Transverse colon (tissue), 4 donors: Measurements from ENCODE around the gene ZDHHC5. TPM values are rescaled to one million over a fixed set of nuclear protein-coding genes. Genes with fewer than 3 reads are reported as not detected.
"Not testable (repeated sequence)": the region's sequence is repeated elsewhere in the genome, so short reads cannot be mapped to it uniquely, and the experiment has no call there.

Experiments used
- DNase-seq: peaks from one replicate; pipeline ENCODE4 v3.0.0-alpha.2; 2019
- H3K27ac ChIP-seq, 4 donors: fragments of 200-600 bp; sonication (generic); 2 replicates each; pipeline ENCODE4 v1.5.1; 2016 to 2018; ENCODE audit warnings: inconsistent platforms in 4 of 4
- H3K27me3 ChIP-seq: fragments of 200-600 bp; sonication (generic); 2 replicates; pipeline ENCODE4 v1.5.1; 2017; ENCODE audit warnings: inconsistent platforms
- H3K36me3 ChIP-seq, 4 donors: fragments of 200-600 bp; sonication (generic); 2 replicates each; pipeline ENCODE4 v1.5.1; 2017 to 2019; ENCODE audit warnings: inconsistent platforms in 4 of 4
- H3K4me1 ChIP-seq, 4 donors: fragments of 200-600 bp; sonication (generic); 2 replicates each; pipeline ENCODE4 v1.5.1; 2017 to 2020; ENCODE audit warnings: inconsistent platforms in 4 of 4
- H3K4me3 ChIP-seq, 4 donors: fragments of 200-600 bp; sonication (generic); 1 replicate in 1 of 4; 2 replicates in 3 of 4; pipeline versions ENCODE4 v1.5.1 to v1.6.1; 2017 to 2019; ENCODE audit warnings: inconsistent platforms in 4 of 4
- H3K9me3 ChIP-seq, 2 donors: fragments of 200-600 bp; sonication (generic); 2 replicates each; pipeline ENCODE4 v1.5.1; 2017 to 2019; ENCODE audit warnings: inconsistent platforms in 2 of 2
- CTCF ChIP-seq, 5 experiments: fragments of 200-600 bp in 3 of 5; fragments of 450-650 bp in 2 of 5; sonication (generic) in 3 of 5; IDR thresholded peaks; 1 replicate in 2 of 5; 2 replicates in 3 of 5; pipeline ENCODE4 v1.5.1; 2016 to 2017; ENCODE audit warnings: antibody characterized with exemption in 5 of 5, inconsistent platforms in 3 of 5, mild to moderate bottlenecking in 2 of 5, moderate library complexity in 1 of 5
- EP300 ChIP-seq: sonication (generic); formaldehyde crosslinking; IDR thresholded peaks from one replicate; pipeline ENCODE4 v1.6.1; 2017; ENCODE audit warnings: antibody characterized with exemption, low read depth
- POLR2A ChIP-seq: fragments of 450-650 bp; IDR thresholded peaks from one replicate; pipeline ENCODE4 v1.6.1; 2016; ENCODE audit warnings: antibody characterized with exemption, mild to moderate bottlenecking, moderate library complexity
- POLR2AphosphoS5 ChIP-seq, 3 donors: sonication (generic); formaldehyde crosslinking; IDR thresholded peaks; one replicate each; pipeline ENCODE4 v1.6.1; 2016; ENCODE audit warnings: antibody characterized with exemption in 3 of 3
- WGBS, 2 donors: methylation state at CpG; one replicate each; pipeline ENCODE4 v1.1.5; 2018; ENCODE audit warnings: low coverage in 1 of 2; 5-methylcytosine and 5-hydroxymethylcytosine counted together
- in situ Hi-C, 4 donors: fragments of 200-750 bp; cut with MboI; loops; one replicate each; pipeline versions ENCODE4 v1.15.0 to v1.15.1; 2017; ENCODE audit warnings: low sequenced_read_pairs in 3 of 4, low pct_ligation_motif_present in 1 of 4, low pct_unique_long_range_greater_than_20kb in 1 of 4
- intact Hi-C: fragments of 100-400 bp; cut with DNase I; formaldehyde crosslinking; loops from one replicate; pipeline ENCODE4 v1.15.1; 2023; ENCODE audit warnings: low total_unique reads
- total RNA-seq, 4 donors: library from RNA; depleted of rRNA; stranded (reverse); fragments of >200 nt; gene quantifications; one replicate each; pipeline ENCODE4 v1.1.0, GENCODE V29; 2016

Gene ZDHHC5
- total RNA-seq, 4 donors from 2014 or later, result 38.4 to 63.2 (median 57.6) TPM

GRCh38 chr11:57712256-57713150 is 44.6 kb downstream of the ZDHHC5 start, which contains the start of gene TMX2:
Gene TMX2, plus strand, starts transcription at chr11:57712593. Its CDS starts 26 bp downstream, at chr11:57712619.
- 0 to 1% methylated on average over 11 to 53 of the region's 53 CpGs for WGBS, 2 donors
- Histone ChIP-seq H3K36me3 (no peaks in the 10 kb centered on the region), H3K27ac (peak within 1 kb of the TSS; percentile 89 to 97 (median 94)), H3K9me3 (no peaks in the 10 kb centered on the region), H3K4me1 (peaks cover 22 to 39% (median 29%) of the 10 kb centered on the region in 4 donors), H3K27me3 (no peaks in the 10 kb centered on the region), H3K4me3 (peak within 1 kb of the TSS; percentile 82 to 97 (median 90))
- in situ Hi-C loops (no loop called here), intact Hi-C loops (no loop called here)
- TF ChIP-seq POLR2AphosphoS5 (IDR thresholded peaks at IDR 0.05) (peak; percentile 46 to 86 (median 68)), POLR2A (peak; percentile 69), CTCF (IDR thresholded peaks at IDR 0.05) (no peak)
- DNase-seq, result peak; percentile 94

- TF ChIP-seq POLR2A, result no peak
- no peak for TF ChIP-seq POLR2AphosphoS5 (IDR thresholded peaks at IDR 0.05)
- no peak for TF ChIP-seq EP300
- no peak for TF ChIP-seq CTCF (IDR thresholded peaks at IDR 0.05)
- intact Hi-C loops (no loop called here), in situ Hi-C loops (no loop called here)
- Histone ChIP-seq H3K4me1 (peaks cover 22 to 39% (median 29%) of the 10 kb centered on the region in 4 donors), H3K27me3 (no peaks in the 10 kb centered on the region), H3K36me3 (no peaks in the 10 kb centered on the region), H3K4me3 (peak overlapping the region in 2 of 4 donors; percentile 85 to 97), H3K27ac (peak overlapping the region in 1 of 4 donors; percentile 86), H3K9me3 (no peaks in the 10 kb centered on the region)
- DNase-seq, result no peak
- WGBS, 2 donors, result 94% methylated on average over 2 of the region's 2 CpGs; no CpG with 5 or more reads in 1 of the 2 donors
Observed at GRCh38 chr11:57713835-57714234, 45.9 kb downstream of the ZDHHC5 start.

- intact Hi-C loops, H3K27ac ChIP-seq, H3K9me3 ChIP-seq, in situ Hi-C loops, H3K36me3 ChIP-seq, DNase-seq, H3K4me3 ChIP-seq, H3K27me3 ChIP-seq: not testable (repeated sequence)
- H3K4me1 ChIP-seq, result peaks cover 17 to 22% (median 19%) of the 10 kb centered on the region in 4 donors
- WGBS, 2 donors, result 100% methylated on average over 2 of the region's 34 CpGs; no CpG with 5 or more reads in 1 of the 2 donors
Observed at GRCh38 chr11:57716726-57717125, 48.8 kb downstream of the ZDHHC5 start.

GRCh38 chr11:57727185-57727584 is 59.3 kb downstream of the ZDHHC5 start:
- Histone ChIP-seq H3K36me3 (no peaks in the 10 kb centered on the region), H3K27me3 (no peaks in the 10 kb centered on the region), H3K4me1 (peaks cover 0 to 4% (median 0%) of the 10 kb centered on the region in 4 donors), H3K27ac (no peak overlapping the region), H3K9me3 (no peaks in the 10 kb centered on the region), H3K4me3 (no peak overlapping the region)
- in situ Hi-C loops, result no loop called here
- 58 to 66% methylated on average over 2 of the region's 2 CpGs for WGBS, 2 donors
- no peak for DNase-seq
- intact Hi-C loops, result no loop called here
- no peak for TF ChIP-seq POLR2A
- no peak for TF ChIP-seq CTCF (IDR thresholded peaks at IDR 0.05)
- TF ChIP-seq POLR2AphosphoS5 (IDR thresholded peaks at IDR 0.05), result no peak
- TF ChIP-seq EP300, result no peak
